H1 (cell line): ENCODE data around the gene CLPTM1L. TPM values are rescaled to one million over a fixed set of nuclear protein-coding genes. Genes with fewer than 3 reads are reported as not detected.

Experiments used
- CTCF ChIA-PET: fragments of 300-600 bp; sonication (Branson Sonifier 250); formaldehyde crosslinking; loops from one replicate; lab custom pipeline; 2021; ENCODE audit not compliant: partially characterized antibody; lab: Charles Lee
- POLR2A ChIA-PET: fragments of 300-600 bp; sonication (Branson Sonifier 250); formaldehyde crosslinking; loops from one replicate; lab custom pipeline; 2021; ENCODE audit warnings: inconsistent platforms; ENCODE audit not compliant: partially characterized antibody; lab: Charles Lee
- DNase-seq, 2 experiments: peaks; one replicate each; pipeline versions ENCODE4 v3.0.0 to v3.0.0-alpha.2; 2010 to 2022; ENCODE audit warnings: low spot score in 2 of 2, low read depth in 1 of 2, mixed read lengths in 1 of 2
- FAIRE-seq: peaks from 2 replicates; lab custom pipeline; 2011; peaks lifted over from hg19 to GRCh38; lab: Jason Lieb, UNC
- H2AFZ ChIP-seq: 2 replicates; pipeline ENCODE4 v1.8.1; 2012; ENCODE audit warnings: low read length, inconsistent platforms
- H2AK5ac ChIP-seq: 2 replicates; pipeline ENCODE4 v1.6.1; 2013; ENCODE audit warnings: low read depth, low read length
- H2BK120ac ChIP-seq: replicated peaks from 2 replicates; pipeline ENCODE3; 2013; ENCODE audit warnings: low read depth, low read length, inconsistent platforms
- H2BK12ac ChIP-seq: 2 replicates; pipeline ENCODE4 v1.6.1; 2013; ENCODE audit warnings: low read depth, low read length
- H2BK15ac ChIP-seq: 2 replicates; pipeline ENCODE4 v1.6.1; 2013; ENCODE audit warnings: low read length
- H2BK20ac ChIP-seq: 2 replicates; pipeline ENCODE4 v1.6.1; 2013; ENCODE audit warnings: low read length
- H2BK5ac ChIP-seq: 2 replicates; pipeline ENCODE4 v1.6.1; 2013; ENCODE audit warnings: low read depth, low read length
- H3K14ac ChIP-seq: 2 replicates; pipeline ENCODE4 v1.6.1; 2013; ENCODE audit warnings: inconsistent platforms; ENCODE audit not compliant: insufficient read length
- H3K18ac ChIP-seq: 2 replicates; pipeline ENCODE4 v1.6.1; 2013; ENCODE audit warnings: low read length; ENCODE audit errors: extremely low read depth
- H3K23ac ChIP-seq: 2 replicates; pipeline ENCODE4 v1.6.1; 2013; ENCODE audit warnings: inconsistent platforms; ENCODE audit not compliant: insufficient read length
- H3K23me2 ChIP-seq: 2 replicates; pipeline ENCODE4 v1.6.1; 2013; ENCODE audit warnings: low read depth, low read length
- H3K27ac ChIP-seq: 2 replicates; pipeline ENCODE4 v1.6.1; 2011; ENCODE audit warnings: low read depth, low read length, inconsistent platforms
- H3K27me3 ChIP-seq, 4 experiments: replicated peaks in 1 of 4; 1 replicate in 1 of 4; 2 replicates in 3 of 4; pipeline versions ENCODE4 v1.6.1 to v1.8.1; 2011 to 2013; ENCODE audit warnings: low read length in 3 of 4, mild to moderate bottlenecking in 3 of 4, inconsistent platforms in 2 of 4, mixed read lengths in 2 of 4, moderate library complexity in 1 of 4; ENCODE audit not compliant: control insufficient read depth in 3 of 4, insufficient read depth in 3 of 4; ENCODE audit errors: extremely low read depth in 1 of 4
- H3K36me3 ChIP-seq, 4 experiments: 2 replicates each; pipeline versions ENCODE4 v1.6.1 to v1.8.1; 2011 to 2013; ENCODE audit warnings: mild to moderate bottlenecking in 4 of 4, low read length in 3 of 4, moderate library complexity in 2 of 4, control low read depth in 1 of 4, inconsistent platforms in 1 of 4; ENCODE audit not compliant: insufficient read depth in 4 of 4, control insufficient read depth in 2 of 4
- H3K4ac ChIP-seq: replicated peaks from 2 replicates; pipeline ENCODE3; 2013; ENCODE audit warnings: low read length, low read depth, mixed read lengths, inconsistent platforms; ENCODE audit not compliant: insufficient read length
- H3K4me1 ChIP-seq, 4 experiments: replicated peaks in 1 of 4; 1 replicate in 1 of 4; 2 replicates in 3 of 4; pipeline versions ENCODE4 v1.6.1 to v1.8.1; 2011 to 2013; ENCODE audit warnings: low read length in 3 of 4, inconsistent platforms in 2 of 4, mixed read lengths in 1 of 4; ENCODE audit not compliant: insufficient read depth in 4 of 4, control insufficient read depth in 3 of 4
- H3K4me2 ChIP-seq, 2 experiments: 2 replicates each; pipeline versions ENCODE4 v1.6.1 to v1.8.1; 2011 to 2013; ENCODE audit warnings: low read depth in 2 of 2, low read length in 2 of 2, control low read depth in 1 of 2, inconsistent platforms in 1 of 2, mild to moderate bottlenecking in 1 of 2; ENCODE audit not compliant: insufficient read depth in 1 of 2
- H3K4me3 ChIP-seq, 4 experiments: fragments of 200-600, 300-600 bp in 1 of 4; sonication (generic), shearing (Covaris generic), sonication (Bioruptor Twin) in 1 of 4; 2 replicates each; pipeline versions ENCODE4 v1.5.1 to v1.8.1; 2011 to 2016; ENCODE audit warnings: low read length in 4 of 4, low read depth in 3 of 4, control low read depth in 2 of 4, inconsistent platforms in 2 of 4, mild to moderate bottlenecking in 2 of 4, mixed read lengths in 1 of 4, moderate library complexity in 1 of 4; ENCODE audit not compliant: insufficient read depth in 2 of 4; ENCODE audit errors: extremely low read depth in 1 of 4
- H3K56ac ChIP-seq: replicated peaks from 2 replicates; pipeline ENCODE3; 2013; ENCODE audit warnings: low read depth, mild to moderate bottlenecking, mixed read lengths, low read length, inconsistent platforms; ENCODE audit not compliant: insufficient read length
- H3K79me1 ChIP-seq: 2 replicates; pipeline ENCODE4 v1.6.1; 2013; ENCODE audit warnings: low read depth, low read length, control low read depth
- H3K79me2 ChIP-seq, 2 experiments: 2 replicates each; pipeline versions ENCODE4 v1.6.1 to v1.8.1; 2012 to 2013; ENCODE audit warnings: low read length in 2 of 2, mild to moderate bottlenecking in 2 of 2, inconsistent platforms in 1 of 2; ENCODE audit not compliant: insufficient read depth in 2 of 2, control insufficient read depth in 1 of 2
- H3K9ac ChIP-seq, 4 experiments: replicated peaks in 1 of 4; 1 replicate in 1 of 4; 2 replicates in 3 of 4; pipeline versions ENCODE4 v1.6.1 to v1.8.1; 2011 to 2013; ENCODE audit warnings: low read depth in 3 of 4, low read length in 3 of 4, control low read depth in 2 of 4, mild to moderate bottlenecking in 2 of 4, moderate library complexity in 2 of 4, inconsistent platforms in 1 of 4; ENCODE audit errors: extremely low read depth in 1 of 4
- H3K9me3 ChIP-seq, 2 experiments: 2 replicates each; pipeline versions ENCODE4 v1.6.1 to v1.8.1; 2012 to 2013; ENCODE audit warnings: mild to moderate bottlenecking in 2 of 2, moderate library complexity in 2 of 2, control low read depth in 1 of 2, inconsistent platforms in 1 of 2, low read depth in 1 of 2, low read length in 1 of 2, mixed read lengths in 1 of 2; ENCODE audit not compliant: insufficient read depth in 2 of 2
- H4K20me1 ChIP-seq, 2 experiments: replicated peaks in 1 of 2; 2 replicates each; pipeline versions ENCODE3 to v1.8.1; 2011 to 2013; ENCODE audit warnings: inconsistent platforms in 2 of 2, low read length in 2 of 2, mild to moderate bottlenecking in 1 of 2; ENCODE audit not compliant: insufficient read depth in 2 of 2, control insufficient read depth in 1 of 2
- H4K5ac ChIP-seq: 2 replicates; pipeline ENCODE4 v1.6.1; 2013; ENCODE audit warnings: low read length, low read depth, mixed read lengths, inconsistent platforms; ENCODE audit not compliant: insufficient read length
- H4K8ac ChIP-seq: 2 replicates; pipeline ENCODE4 v1.8.0; 2013; ENCODE audit warnings: mild to moderate bottlenecking, moderate library complexity, low read length, inconsistent platforms; ENCODE audit not compliant: insufficient read depth; ENCODE audit errors: extremely low read depth
- H4K91ac ChIP-seq: replicated peaks from 2 replicates; pipeline ENCODE3; 2013; ENCODE audit warnings: low read length, mixed read lengths, inconsistent platforms; ENCODE audit not compliant: insufficient read length
- BCL11A ChIP-seq, 2 experiments: IDR thresholded peaks; one replicate each; pipeline ENCODE4 v1.6.1; 2011; ENCODE audit warnings: low read depth in 2 of 2, low read length in 2 of 2, mild to moderate bottlenecking in 2 of 2
- CBX5 ChIP-seq: fragments of 300-800, 300-1000 bp; sonication (generic); IDR thresholded peaks from 2 replicates; pipeline ENCODE4 v1.7.1; 2016; ENCODE audit warnings: antibody characterized with exemption, low read length, low read depth
- CBX8 ChIP-seq: fragments of 300-800, 300-1000 bp; sonication (generic); IDR thresholded peaks from 2 replicates; pipeline ENCODE4 v1.7.1; 2016; ENCODE audit warnings: low read depth, low read length, borderline replicate concordance
- GTF2F1 ChIP-seq: IDR thresholded peaks from 2 replicates; pipeline ENCODE4 v1.6.1; 2012; ENCODE audit warnings: low read depth, low read length, improper control_type of control experiment, borderline replicate concordance
- JUN ChIP-seq: IDR thresholded peaks from 2 replicates; pipeline ENCODE4 v1.6.1; 2011; ENCODE audit warnings: low read depth, mild to moderate bottlenecking, improper control_type of control experiment, low read length
- POLR2A ChIP-seq, 2 experiments: IDR thresholded peaks; 1 replicate in 1 of 2; 2 replicates in 1 of 2; pipeline ENCODE4 v1.6.1; 2011; ENCODE audit warnings: low read depth in 2 of 2, low read length in 2 of 2, mild to moderate bottlenecking in 2 of 2; ENCODE audit errors: control extremely low read depth in 1 of 2
- POU5F1 ChIP-seq: IDR thresholded peaks from 2 replicates; pipeline ENCODE4 v1.6.1; 2011; ENCODE audit warnings: low read depth, mild to moderate bottlenecking, low read length, moderate library complexity
- RBBP5 ChIP-seq: IDR thresholded peaks from 2 replicates; pipeline ENCODE4 v1.7.1; 2012; ENCODE audit warnings: low read depth, mild to moderate bottlenecking, inconsistent platforms, low read length, moderate library complexity, borderline replicate concordance
- RXRA ChIP-seq: IDR thresholded peaks from 2 replicates; pipeline ENCODE4 v1.6.1; 2011; ENCODE audit warnings: low read depth, mild to moderate bottlenecking, low read length, moderate library complexity; ENCODE audit not compliant: insufficient read depth
- SP2 ChIP-seq: IDR thresholded peaks from 2 replicates; pipeline ENCODE4 v1.6.1; 2012; ENCODE audit warnings: mild to moderate bottlenecking, low read length, inconsistent platforms
- TBP ChIP-seq: IDR thresholded peaks from 2 replicates; pipeline ENCODE4 v1.6.1; 2011; ENCODE audit warnings: low read depth, low read length, improper control_type of control experiment
- ZNF274 ChIP-seq: IDR thresholded peaks from 2 replicates; pipeline ENCODE4 v1.7.0; 2012; ENCODE audit warnings: low read length, borderline replicate concordance; ENCODE audit errors: extremely low read depth
- WGBS, 2 experiments: shearing (Covaris generic) in 1 of 2; methylation state at CpG; one replicate each; pipeline versions ENCODE4 v1.1.6 to v1.1.7; 2013 to 2015; ENCODE audit warnings: low lambda C conversion rate in 2 of 2, mixed read lengths in 2 of 2, inconsistent platforms in 1 of 2, low coverage in 1 of 2, missing lambda C conversion rate in 1 of 2; ENCODE audit not compliant: insufficient replicate concordance in 2 of 2, insufficient coverage in 1 of 2, insufficient read length in 1 of 2; ENCODE audit errors: extremely low coverage in 1 of 2, missing lambda C conversion rate in 1 of 2; 5-methylcytosine and 5-hydroxymethylcytosine counted together
- polyA plus RNA-seq, 7 experiments: library from polyadenylated mRNA; depleted of rRNA in 3 of 7; stranded (reverse) in 5 of 7; unstranded in 2 of 7; fragments of >200 nt in 5 of 7; fragments of 200-250 nt in 2 of 7; gene quantifications; 1 replicate in 5 of 7; 2 replicates in 1 of 7; 4 replicates in 1 of 7; pipeline versions ENCODE4 v1.2.1 to v1.2.3, GENCODE V29; 2011 to 2013; ENCODE audit warnings: missing spikeins in 2 of 7, mixed read lengths in 2 of 7
- total RNA-seq: library from RNA; stranded (reverse); fragmentation: NEBNext Ultra II Directional; extraction: Animal tissue kit (Norgen Biotek cat#: 25700); gene quantifications from 2 replicates; pipeline ENCODE4 v1.2.1, GENCODE V29; 2021

CLPTM1L gene
- total and polyA plus RNA-seq, 2 of the 8 experiments (the other 6 are each of a cell fraction or from before 2014, with no cell fraction given) = 102 to 119 TPM

GRCh38 chr5:1383886-1384401, 39.0 kb upstream of the CLPTM1L start:
- no peak for FAIRE-seq
- H2AFZ ChIP-seq = no peak overlapping the region
- H4K8ac ChIP-seq = no peak overlapping the region
- no peak for DNase-seq
- no peaks in the 10 kb centered on the region for H3K79me2 ChIP-seq
- no peak overlapping the region for H3K23ac ChIP-seq
- no peak overlapping the region for H3K14ac ChIP-seq
- H3K9me3 ChIP-seq = peaks cover 5 to 9% of the 10 kb centered on the region in 2 experiments; a peak in 3 of 4 replicates
- H2BK20ac ChIP-seq = no peak overlapping the region
- no peak overlapping the region for H3K27ac ChIP-seq
- no peaks in the 10 kb centered on the region for H3K36me3 ChIP-seq
- H2BK5ac ChIP-seq = no peak overlapping the region
- H3K4ac ChIP-seq = no peak overlapping the region
- no peak overlapping the region for H2BK120ac ChIP-seq
- WGBS, 2 experiments = 84% methylated on average over 8 of the region's 8 CpGs; no CpG with 5 or more reads in 1 of the 2 experiments
- H4K91ac ChIP-seq = no peak overlapping the region
- H3K23me2 ChIP-seq = peaks cover 19% of the 10 kb centered on the region; the same call in 1 of the 2 replicates
- peaks cover 5 to 12% of the 10 kb centered on the region in 2 experiments for H4K20me1 ChIP-seq
- no peaks in the 10 kb centered on the region for H3K79me1 ChIP-seq
- no peak overlapping the region for H2AK5ac ChIP-seq
- H3K56ac ChIP-seq = no peak overlapping the region
- H2BK15ac ChIP-seq = no peak overlapping the region
- H3K4me1 ChIP-seq = peaks cover 0 to 17% (median 10%) of the 10 kb centered on the region in 4 experiments; a peak in 6 of 7 replicates
- ChIA-PET CTCF (interaction anchor here (1.3 to 1.7 kb wide), 2 partner anchors 63 to 84 kb away, joined by 3 to 4 read pairs; no protein-coding TSS in a partner anchor), POLR2A (no interaction called here)
- no peak overlapping the region for H3K18ac ChIP-seq
- TF ChIP-seq RXRA (no peak), BCL11A (IDR thresholded peaks at IDR 0.05; ENCODE audit: low read depth in 2 of 2, low read length in 2 of 2) (no peak), TBP (no peak), SP2 (no peak), CBX8 (no peak), POLR2A (IDR thresholded peaks at IDR 0.05; ENCODE audit: control extremely low read depth in 1 of 2, low read depth in 2 of 2, low read length in 2 of 2) (no peak), JUN (no peak), ZNF274 (no peak), CBX5 (no peak), GTF2F1 (no peak), POU5F1 (no peak), RBBP5 (no peak)
- H3K9ac ChIP-seq = no peak overlapping the region
- no peak overlapping the region for H4K5ac ChIP-seq
- no peak overlapping the region for H2BK12ac ChIP-seq
- H3K4me2 ChIP-seq = no peak overlapping the region
- peaks cover 10 to 56% (median 47%) of the 10 kb centered on the region in 4 experiments for H3K27me3 ChIP-seq
- no peak overlapping the region for H3K4me3 ChIP-seq
